HEK293 (cell line): ENCODE results near the gene ARFGEF2.

Source experiments
- CTCF ChIA-PET: fragments of 350-600 bp; formaldehyde crosslinking; extraction: SDS; loops from one replicate; lab custom pipeline; 2021; ENCODE audit warnings: antibody characterized with exemption; lab: Yijun Ruan, JAX
- POLR2A ChIA-PET: fragments of 300-600 bp; formaldehyde crosslinking; extraction: SDS; loops from one replicate; lab custom pipeline; 2020; ENCODE audit warnings: antibody characterized with exemption, inconsistent platforms; lab: Yijun Ruan, JAX
- H3K27ac ChIP-seq: fragments of 200-500 bp; sonication (Bioruptor generic); 2 replicates; pipeline ENCODE4 v1.5.1; 2014; ENCODE audit warnings: low read depth, low read length, control low read depth, inconsistent platforms; ENCODE audit errors: extremely low read depth
- H3K36me3 ChIP-seq, 2 experiments: fragments of 200-500 bp in 1 of 2; sonication (Bioruptor generic) in 1 of 2; 1 replicate in 1 of 2; 2 replicates in 1 of 2; pipeline ENCODE4 v1.5.1; 2014 to 2017; ENCODE audit warnings: inconsistent platforms in 2 of 2, low read length in 2 of 2; ENCODE audit not compliant: control insufficient read depth in 2 of 2, insufficient read depth in 1 of 2
- H3K4me1 ChIP-seq: fragments of 200-500 bp; sonication (Bioruptor generic); 2 replicates; pipeline ENCODE4 v1.5.1; 2014; ENCODE audit warnings: mild to moderate bottlenecking, low read length, inconsistent platforms; ENCODE audit not compliant: control insufficient read depth, insufficient read depth
- H3K4me3 ChIP-seq: 2 replicates; pipeline ENCODE4 v1.5.1; 2011; ENCODE audit warnings: low read depth, mild to moderate bottlenecking, control low read depth, low read length, moderate library complexity
- H3K9me3 ChIP-seq: fragments of 200-500 bp; sonication (Bioruptor generic); 2 replicates; pipeline ENCODE4 v1.5.1; 2014; ENCODE audit warnings: low read depth, low read length, inconsistent platforms; ENCODE audit not compliant: control insufficient read depth, insufficient read depth
- BCL11A ChIP-seq: fragments of 450-650 bp; formaldehyde crosslinking; IDR thresholded peaks from 2 replicates; pipeline ENCODE4 v1.5.1; 2016; ENCODE audit warnings: low read depth, missing biosample characterization, missing genetic modification characterization
- FEZF1 ChIP-seq: fragments of 450-650 bp; formaldehyde crosslinking; IDR thresholded peaks from 2 replicates; pipeline ENCODE4 v1.5.1; 2016; ENCODE audit warnings: missing biosample characterization, missing genetic modification characterization
- HOXD13 ChIP-seq: sonication (generic); formaldehyde crosslinking; IDR thresholded peaks from 2 replicates; pipeline ENCODE4 v1.8.0; 2022; ENCODE audit warnings: missing genetic modification reagents, borderline replicate concordance
- IKZF3 ChIP-seq: fragments of 450-650 bp; IDR thresholded peaks from 2 replicates; pipeline ENCODE4 v1.5.0; 2018; ENCODE audit warnings: missing biosample characterization, mild to moderate bottlenecking, missing genetic modification characterization, moderate library complexity
- SETDB1 ChIP-seq: IDR thresholded peaks from one replicate; pipeline ENCODE4 v1.6.1; 2017; ENCODE audit warnings: mild to moderate bottlenecking, low read length, moderate library complexity, mixed read lengths; ENCODE audit not compliant: insufficient read length
- ZBTB8A ChIP-seq: fragments of 450-650 bp; formaldehyde crosslinking; IDR thresholded peaks from 2 replicates; pipeline ENCODE4 v1.5.1; 2016; ENCODE audit warnings: missing biosample characterization, missing genetic modification characterization
- ZFP69B ChIP-seq: fragments of 450-650 bp; formaldehyde crosslinking; IDR thresholded peaks from 2 replicates; pipeline ENCODE4 v1.5.1; 2016; ENCODE audit warnings: missing biosample characterization, missing genetic modification characterization
- ZNF148 ChIP-seq: fragments of 450-650 bp; formaldehyde crosslinking; IDR thresholded peaks from 2 replicates; pipeline ENCODE4 v1.5.0; 2017; ENCODE audit warnings: missing biosample characterization, missing genetic modification characterization, borderline replicate concordance
- ZNF18 ChIP-seq: fragments of 450-650 bp; formaldehyde crosslinking; IDR thresholded peaks from 2 replicates; pipeline ENCODE4 v1.5.1; 2016; ENCODE audit warnings: missing biosample characterization, missing genetic modification characterization
- ZNF223 ChIP-seq: fragments of 450-650 bp; formaldehyde crosslinking; IDR thresholded peaks from 2 replicates; pipeline ENCODE4 v1.5.1; 2016; ENCODE audit warnings: missing biosample characterization, missing genetic modification characterization
- ZNF335 ChIP-seq: fragments of 450-650 bp; formaldehyde crosslinking; conservative IDR thresholded peaks from 2 replicates; pipeline ENCODE4 v1.5.1; 2016; ENCODE audit warnings: missing biosample characterization, missing genetic modification characterization
- ZNF366 ChIP-seq: fragments of 450-650 bp; formaldehyde crosslinking; conservative IDR thresholded peaks from 2 replicates; pipeline ENCODE4 v1.5.1; 2016; ENCODE audit warnings: missing biosample characterization, missing genetic modification characterization
- ZNF473 ChIP-seq: fragments of 450-650 bp; formaldehyde crosslinking; IDR thresholded peaks from 2 replicates; pipeline ENCODE4 v1.5.1; 2017; ENCODE audit warnings: missing biosample characterization, missing genetic modification characterization
- ZNF548 ChIP-seq: fragments of 450-650 bp; formaldehyde crosslinking; IDR thresholded peaks from 2 replicates; pipeline ENCODE4 v1.5.1; 2016; ENCODE audit warnings: missing biosample characterization, missing genetic modification characterization
- ZNF555 ChIP-seq: fragments of 450-650 bp; formaldehyde crosslinking; conservative IDR thresholded peaks from 2 replicates; pipeline ENCODE4 v1.5.1; 2017; ENCODE audit warnings: missing biosample characterization, mild to moderate bottlenecking, missing genetic modification characterization, inconsistent platforms
- ZNF677 ChIP-seq: fragments of 450-650 bp; IDR thresholded peaks from 2 replicates; pipeline ENCODE4 v1.5.0; 2018; ENCODE audit warnings: missing biosample characterization, mild to moderate bottlenecking, missing genetic modification characterization, moderate library complexity
- ZNF776 ChIP-seq: fragments of 450-650 bp; formaldehyde crosslinking; IDR thresholded peaks from 2 replicates; pipeline ENCODE4 v1.5.0; 2017; ENCODE audit warnings: missing biosample characterization, missing genetic modification characterization, borderline replicate concordance
- ZSCAN16 ChIP-seq: fragments of 450-650 bp; formaldehyde crosslinking; IDR thresholded peaks from 2 replicates; pipeline ENCODE4 v1.5.1; 2016; ENCODE audit warnings: missing biosample characterization, missing genetic modification characterization
- ZSCAN4 ChIP-seq: fragments of 450-650 bp; formaldehyde crosslinking; IDR thresholded peaks from 2 replicates; pipeline ENCODE4 v1.5.1; 2017; ENCODE audit warnings: missing biosample characterization, missing genetic modification characterization
- TF ChIP-seq, protein P1 (sequence below): fragments of 450-650 bp; formaldehyde crosslinking; IDR thresholded peaks from 2 replicates; pipeline ENCODE4 v1.5.1; 2017; ENCODE audit warnings: missing biosample characterization, missing genetic modification characterization
- TF ChIP-seq, protein P2 (sequence below): fragments of 450-650 bp; formaldehyde crosslinking; IDR thresholded peaks from 2 replicates; pipeline ENCODE4 v1.5.1; 2016; ENCODE audit warnings: missing biosample characterization, missing genetic modification characterization

Gene ARFGEF2

DNA sequence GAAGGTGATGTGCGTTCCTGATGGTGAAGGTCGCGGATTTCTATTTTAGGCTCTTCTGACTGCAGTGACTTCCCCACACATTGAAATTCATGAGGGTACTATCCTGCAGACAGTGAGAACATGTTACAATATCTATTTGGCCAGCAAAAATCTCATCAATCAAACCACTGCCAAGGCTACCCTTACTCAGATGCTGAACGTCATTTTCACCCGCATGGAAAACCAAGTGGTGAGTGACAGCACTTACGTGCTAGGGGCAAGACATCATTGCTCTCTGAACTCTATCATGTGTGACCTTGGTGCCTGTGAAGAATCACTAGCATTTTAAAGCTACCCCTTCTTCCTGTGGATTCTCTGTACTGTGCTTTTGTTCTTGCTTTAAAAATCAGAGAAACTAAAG, 31.1 kb downstream of the ARFGEF2 start:
- Histone ChIP-seq H3K36me3 (peaks cover 8 to 88% of the 10 kb centered on the region in 2 experiments; a peak in 2 of 3 replicates), H3K4me1 (no peaks in the 10 kb centered on the region), H3K27ac (no peak overlapping the region), H3K4me3 (no peak overlapping the region), H3K9me3 (no peaks in the 10 kb centered on the region)
- POLR2A ChIA-PET: no interaction called here
- CTCF ChIA-PET: no interaction called here
- TF ChIP-seq ZSCAN16 (no peak), HOXD13 (CRISPR knock-in tag) (no peak), ZFP69B (tag by site-specific recombination) (no peak), ZNF548 (no peak), SETDB1 (no peak), ZBTB8A (tag by site-specific recombination) (no peak), ZNF366 (tag by site-specific recombination) (no peak), ZNF223 (tag by site-specific recombination) (no peak)
- TF ChIP-seq, protein P1, sequence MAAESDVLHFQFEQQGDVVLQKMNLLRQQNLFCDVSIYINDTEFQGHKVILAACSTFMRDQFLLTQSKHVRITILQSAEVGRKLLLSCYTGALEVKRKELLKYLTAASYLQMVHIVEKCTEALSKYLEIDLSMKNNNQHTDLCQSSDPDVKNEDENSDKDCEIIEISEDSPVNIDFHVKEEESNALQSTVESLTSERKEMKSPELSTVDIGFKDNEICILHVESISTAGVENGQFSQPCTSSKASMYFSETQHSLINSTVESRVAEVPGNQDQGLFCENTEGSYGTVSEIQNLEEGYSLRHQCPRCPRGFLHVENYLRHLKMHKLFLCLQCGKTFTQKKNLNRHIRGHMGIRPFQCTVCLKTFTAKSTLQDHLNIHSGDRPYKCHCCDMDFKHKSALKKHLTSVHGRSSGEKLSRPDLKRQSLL (tag by site-specific recombination): no peak

DNA sequence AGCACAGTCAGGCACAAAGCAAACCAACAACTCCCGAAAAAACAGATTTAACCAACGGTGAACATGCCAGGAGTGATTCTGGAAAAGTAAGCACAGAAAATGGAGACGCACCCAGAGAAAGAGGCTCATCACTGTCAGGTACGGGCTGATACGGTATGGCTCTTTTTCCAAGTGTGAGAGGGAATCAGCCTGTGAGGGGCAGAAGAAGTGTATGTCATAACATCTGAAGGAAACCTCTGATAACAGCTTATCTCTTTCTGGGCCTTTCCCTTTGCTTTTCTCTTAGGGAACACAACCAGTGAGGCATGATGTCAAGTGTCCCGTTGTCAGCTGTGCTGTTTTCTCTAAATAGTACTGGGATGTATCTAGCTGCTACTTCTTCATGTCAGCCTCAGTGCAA, 32.1 kb downstream of the ARFGEF2 start:
- TF ChIP-seq ZNF473 (no peak), BCL11A (tag by site-specific recombination) (no peak), ZSCAN4 (tag by site-specific recombination) (no peak), ZNF335 (tag by site-specific recombination) (no peak)
- CTCF ChIA-PET: no interaction called here
- H3K27ac ChIP-seq: no peak overlapping the region
- no peak overlapping the region for H3K4me3 ChIP-seq
- H3K4me1 ChIP-seq: no peaks in the 10 kb centered on the region
- POLR2A ChIA-PET: no interaction called here
- H3K36me3 ChIP-seq: peaks cover 8 to 90% of the 10 kb centered on the region in 2 experiments; a peak in 2 of 3 replicates
- no peaks in the 10 kb centered on the region for H3K9me3 ChIP-seq

DNA sequence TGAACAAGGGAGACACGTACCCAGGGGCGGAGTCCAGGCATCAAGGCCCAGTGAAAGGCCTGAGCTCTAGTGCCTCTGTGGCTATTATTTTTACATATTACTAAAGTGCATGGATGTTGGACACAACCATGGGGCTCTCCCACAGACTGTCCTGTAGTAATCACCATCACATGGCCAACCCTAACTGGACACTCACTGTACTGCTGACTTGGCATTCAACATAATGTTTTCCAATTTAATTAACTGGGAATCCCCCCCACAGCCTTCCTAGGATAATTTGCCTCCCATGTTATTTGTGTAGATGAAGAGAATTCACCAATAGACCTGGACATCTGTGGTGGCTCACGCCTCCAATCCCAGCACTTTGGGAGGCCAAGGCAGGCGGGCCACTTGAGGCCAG, 34.5 kb downstream of the ARFGEF2 start:
- Histone ChIP-seq H3K9me3 (no peaks in the 10 kb centered on the region), H3K36me3 (peaks cover 8 to 83% of the 10 kb centered on the region in 2 experiments; a peak in 2 of 3 replicates), H3K4me3 (no peak overlapping the region), H3K4me1 (no peaks in the 10 kb centered on the region), H3K27ac (no peak overlapping the region)
- ChIA-PET POLR2A (no interaction called here), CTCF (interaction anchor here (1.2 kb wide), 1 partner anchor 9 kb away, joined by 3 read pairs; no protein-coding TSS in a partner anchor)
- TF ChIP-seq, protein P2, sequence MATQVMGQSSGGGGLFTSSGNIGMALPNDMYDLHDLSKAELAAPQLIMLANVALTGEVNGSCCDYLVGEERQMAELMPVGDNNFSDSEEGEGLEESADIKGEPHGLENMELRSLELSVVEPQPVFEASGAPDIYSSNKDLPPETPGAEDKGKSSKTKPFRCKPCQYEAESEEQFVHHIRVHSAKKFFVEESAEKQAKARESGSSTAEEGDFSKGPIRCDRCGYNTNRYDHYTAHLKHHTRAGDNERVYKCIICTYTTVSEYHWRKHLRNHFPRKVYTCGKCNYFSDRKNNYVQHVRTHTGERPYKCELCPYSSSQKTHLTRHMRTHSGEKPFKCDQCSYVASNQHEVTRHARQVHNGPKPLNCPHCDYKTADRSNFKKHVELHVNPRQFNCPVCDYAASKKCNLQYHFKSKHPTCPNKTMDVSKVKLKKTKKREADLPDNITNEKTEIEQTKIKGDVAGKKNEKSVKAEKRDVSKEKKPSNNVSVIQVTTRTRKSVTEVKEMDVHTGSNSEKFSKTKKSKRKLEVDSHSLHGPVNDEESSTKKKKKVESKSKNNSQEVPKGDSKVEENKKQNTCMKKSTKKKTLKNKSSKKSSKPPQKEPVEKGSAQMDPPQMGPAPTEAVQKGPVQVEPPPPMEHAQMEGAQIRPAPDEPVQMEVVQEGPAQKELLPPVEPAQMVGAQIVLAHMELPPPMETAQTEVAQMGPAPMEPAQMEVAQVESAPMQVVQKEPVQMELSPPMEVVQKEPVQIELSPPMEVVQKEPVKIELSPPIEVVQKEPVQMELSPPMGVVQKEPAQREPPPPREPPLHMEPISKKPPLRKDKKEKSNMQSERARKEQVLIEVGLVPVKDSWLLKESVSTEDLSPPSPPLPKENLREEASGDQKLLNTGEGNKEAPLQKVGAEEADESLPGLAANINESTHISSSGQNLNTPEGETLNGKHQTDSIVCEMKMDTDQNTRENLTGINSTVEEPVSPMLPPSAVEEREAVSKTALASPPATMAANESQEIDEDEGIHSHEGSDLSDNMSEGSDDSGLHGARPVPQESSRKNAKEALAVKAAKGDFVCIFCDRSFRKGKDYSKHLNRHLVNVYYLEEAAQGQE: no peak
- TF ChIP-seq IKZF3 (tag by site-specific recombination): no peak
- TF ChIP-seq ZNF18 (tag by site-specific recombination): no peak
- no peak for TF ChIP-seq ZNF776 (tag by site-specific recombination)
- no peak for TF ChIP-seq ZNF677 (tag by site-specific recombination)
- no peak for TF ChIP-seq ZNF148 (tag by site-specific recombination)
- TF ChIP-seq FEZF1 (tag by site-specific recombination): no peak
- TF ChIP-seq ZNF555 (tag by site-specific recombination): no peak
